Activated T-cell treated with anti-CD3 and anti-CD28 coated beads for 1 hour (primary cell): ENCODE results near the gene CDH16.
"Not testable (repeated sequence)": the region's sequence is repeated elsewhere in the genome, so short reads cannot be mapped to it uniquely, and the experiment has no call there.

Experiments
- DNase-seq: peaks from one replicate; pipeline ENCODE4 v3.0.0-alpha.2; 2020; ENCODE audit warnings: low read depth

The CDH16 gene

DNA sequence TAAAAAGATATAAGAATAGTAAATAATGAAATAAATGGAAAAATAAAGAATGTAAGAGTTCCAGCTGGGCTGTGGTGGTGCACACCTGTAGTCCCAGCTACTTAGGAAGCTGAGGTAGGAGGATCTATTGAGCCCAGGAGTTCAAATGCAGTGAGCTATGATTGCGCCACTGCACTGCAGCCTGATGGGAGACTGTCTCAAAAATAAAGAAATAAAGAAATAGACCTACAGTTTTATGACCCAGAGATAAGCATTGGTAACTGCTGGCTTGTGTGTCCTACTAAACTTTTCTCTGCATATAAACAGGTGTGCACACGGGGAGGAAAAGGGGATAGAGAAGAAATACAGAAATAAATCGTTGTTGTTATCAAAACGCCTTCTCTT is 46.1 kb downstream of the CDH16 start:
- DNase-seq, result no peak

DNA sequence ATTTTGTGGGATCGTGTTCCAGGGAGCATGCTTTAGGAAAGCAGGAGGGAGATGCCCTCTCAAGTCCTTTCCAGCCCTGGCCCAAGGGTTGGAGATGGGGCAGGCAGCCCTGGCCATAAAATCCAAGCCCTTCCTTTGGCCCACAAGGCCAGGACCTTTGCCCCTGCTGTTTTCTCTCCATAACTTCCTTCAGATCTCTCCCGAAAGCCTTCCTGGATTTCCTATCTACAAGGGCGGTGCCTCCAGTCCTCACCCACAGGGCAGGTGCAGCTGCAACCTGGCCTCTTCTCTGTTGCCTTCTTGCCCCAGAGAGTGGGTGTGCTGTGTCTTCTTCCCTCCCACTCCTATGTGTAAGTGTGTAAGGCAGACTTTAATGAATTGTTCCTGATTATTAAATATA is 46.8 kb downstream of the CDH16 start:
- no peak for DNase-seq

DNA sequence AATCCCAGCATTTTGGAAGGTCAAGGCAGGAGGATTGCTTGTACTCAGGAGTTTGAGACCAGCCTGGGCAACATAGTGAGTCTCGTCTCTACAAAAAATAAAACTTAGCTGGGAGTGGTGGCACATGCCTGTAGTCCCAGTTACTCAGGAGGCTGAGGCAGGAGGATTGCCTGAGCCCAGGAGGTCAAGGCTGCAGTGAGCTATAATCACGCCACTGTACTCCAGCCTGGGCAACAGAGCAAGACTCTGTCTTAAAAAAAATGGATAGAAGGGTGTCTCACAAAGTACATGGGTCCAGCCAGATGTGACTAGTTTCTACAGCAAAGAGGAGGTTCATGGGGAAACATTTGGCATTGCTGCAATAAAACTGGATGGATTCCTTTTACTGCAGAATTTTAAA is 47.3 kb downstream of the CDH16 start:
- not testable (repeated sequence) for DNase-seq

DNA sequence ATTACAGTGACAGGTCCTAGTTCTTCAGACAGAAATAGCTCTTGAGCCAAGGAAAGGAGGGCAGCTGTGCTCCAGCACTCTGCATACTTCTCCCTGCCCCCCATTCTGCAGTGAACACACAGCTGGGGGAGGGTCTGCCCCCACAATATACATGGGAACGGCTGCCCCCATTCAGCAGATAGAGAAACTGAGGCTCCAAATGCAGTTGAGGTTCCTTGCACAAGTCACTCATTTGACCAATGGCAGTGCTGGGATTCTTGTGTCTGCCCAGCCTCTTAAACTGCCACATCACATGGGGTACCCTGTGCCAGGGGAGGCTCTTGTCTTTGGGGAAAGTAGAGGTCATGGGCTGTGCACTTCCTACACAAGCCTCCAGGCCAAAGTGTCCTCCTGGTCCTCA is 49.3 kb downstream of the CDH16 start:
- no peak for DNase-seq

DNA sequence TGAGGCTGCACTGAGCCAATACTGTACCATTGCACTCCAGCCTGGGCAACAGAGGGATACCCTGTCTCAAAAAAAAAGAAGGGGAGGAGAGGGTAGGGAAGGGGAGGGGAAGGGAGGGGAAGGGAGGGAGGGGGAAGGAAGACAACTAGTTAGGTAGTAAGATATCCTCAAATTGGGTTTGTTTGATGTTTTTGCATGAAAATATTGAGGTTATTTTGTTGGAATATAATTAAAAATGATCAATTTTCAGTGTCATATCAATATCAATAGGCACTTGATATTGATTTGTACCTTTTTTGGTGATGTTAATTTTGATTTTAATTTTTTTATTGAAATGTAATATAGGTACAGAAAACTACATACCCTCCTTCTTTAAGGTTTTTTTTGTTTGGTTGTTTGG is 55.0 kb downstream of the CDH16 start:
- no peak for DNase-seq

DNA sequence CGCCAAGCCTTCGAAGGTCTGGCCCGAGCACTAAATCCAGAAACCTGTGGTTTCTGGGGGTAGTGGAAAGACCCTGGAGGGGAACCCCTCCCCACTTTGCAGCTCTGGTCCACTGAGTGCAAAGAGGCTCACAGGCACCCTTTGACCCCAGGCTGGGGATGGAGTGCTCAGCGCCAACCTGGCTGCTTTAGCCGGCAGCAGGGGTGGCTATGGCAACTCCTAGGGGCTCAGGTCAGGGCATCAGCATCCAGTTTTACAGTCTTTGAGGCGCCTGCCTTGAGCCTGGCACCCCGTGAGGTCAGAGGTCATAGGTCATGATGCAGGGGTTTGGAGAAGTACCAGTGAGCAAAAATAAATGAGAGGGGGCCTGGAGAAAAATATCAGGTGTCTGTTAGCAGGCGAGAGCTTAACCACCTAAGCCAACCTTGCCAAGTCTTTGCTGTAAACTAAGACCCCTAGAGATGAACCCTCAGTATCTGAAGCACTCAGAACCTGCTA is 56.6 kb downstream of the CDH16 start:
- no peak for DNase-seq

DNA sequence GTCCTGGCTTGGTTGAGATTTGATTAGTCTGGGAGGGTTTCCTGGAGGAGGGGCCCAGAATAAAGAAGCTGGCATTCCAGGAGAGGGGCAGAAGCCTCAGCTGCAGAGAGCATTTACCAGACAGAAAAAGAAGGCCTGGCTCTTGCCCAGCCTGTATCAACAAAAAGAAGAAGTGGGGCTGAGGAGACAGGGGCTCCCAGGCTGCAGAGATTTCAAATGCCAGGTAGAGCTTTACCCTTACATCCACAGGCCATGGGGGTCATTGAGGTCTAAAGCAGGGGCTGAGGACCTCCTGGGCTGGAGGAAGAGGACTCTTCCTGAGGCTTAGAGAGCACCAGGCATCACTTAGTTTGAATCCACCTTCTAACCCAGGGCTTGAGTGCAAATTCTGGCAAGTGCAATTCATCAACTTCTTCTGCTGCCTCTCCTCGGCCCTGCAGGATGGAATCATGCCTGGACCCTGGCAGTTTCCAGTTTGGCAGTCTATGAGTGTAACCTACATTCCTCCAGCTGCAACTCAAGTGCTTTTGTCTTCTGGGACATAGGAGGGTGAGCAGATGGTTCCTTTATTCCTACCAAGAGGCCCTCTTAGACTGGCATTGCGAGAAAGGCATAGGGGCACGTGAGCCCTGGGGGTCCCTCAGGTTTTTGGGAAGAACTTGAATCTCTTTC is 59.2 kb downstream of the CDH16 start:
- DNase-seq, result no peak

DNA sequence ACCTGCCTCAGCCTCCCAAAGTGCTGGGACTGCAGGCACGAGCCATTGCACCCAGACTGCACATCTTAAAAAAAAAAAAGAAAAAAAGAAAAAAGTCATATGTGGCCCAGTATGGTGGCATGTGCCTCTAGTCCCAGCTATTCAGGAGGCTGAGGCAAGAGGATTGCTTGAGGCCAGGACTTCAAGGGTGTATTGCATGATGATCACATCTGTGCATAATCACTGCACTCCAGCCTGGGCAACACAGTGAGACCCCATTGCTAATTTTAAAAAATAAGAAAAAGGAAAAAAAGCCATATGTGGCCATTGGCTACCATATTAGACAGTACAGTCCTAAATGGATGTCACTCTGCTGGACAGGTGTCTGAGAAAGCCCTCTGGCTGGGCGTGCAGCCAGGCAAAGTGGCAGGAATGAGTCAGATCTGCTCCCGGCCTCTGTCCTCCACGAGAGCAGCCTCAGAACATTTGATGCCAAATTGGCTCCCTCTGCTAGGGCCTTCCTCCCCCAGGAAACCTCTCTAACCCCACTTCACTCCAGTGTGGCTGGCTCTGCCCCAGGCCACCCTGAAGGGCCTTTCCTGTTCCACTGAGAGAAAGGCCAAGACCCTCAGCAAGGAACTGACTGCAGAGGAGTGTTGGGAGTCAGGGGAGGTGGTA is 59.8 kb downstream of the CDH16 start:
- no peak for DNase-seq
